Gastrocnemius medialis (tissue), 4 donors: ENCODE measurements around the gene AIF1L.
"Not testable (repeated sequence)": the region's sequence is repeated elsewhere in the genome, so short reads cannot be mapped to it uniquely, and the experiment has no call there.

Source experiments
- POLR2A ChIP-seq, 2 donors: fragments of 450-650 bp; IDR thresholded peaks; one replicate each; pipeline ENCODE4 v1.6.1; 2017; ENCODE audit warnings: antibody characterized with exemption in 2 of 2, mild to moderate bottlenecking in 2 of 2, moderate library complexity in 2 of 2
- TF ChIP-seq, protein P1 (sequence below), 5 experiments: fragments of 450-650 bp in 3 of 5; fragments of 200-600 bp in 2 of 5; sonication (generic) in 2 of 5; IDR thresholded peaks in 4 of 5; conservative IDR thresholded peaks in 1 of 5; 1 replicate in 4 of 5; 2 replicates in 1 of 5; pipeline ENCODE4 v1.5.1; 2016 to 2019; ENCODE audit warnings: antibody characterized with exemption in 5 of 5, mild to moderate bottlenecking in 3 of 5, moderate library complexity in 3 of 5

GRCh38 chr9:131099845-131100244, 3.5 kb downstream of the AIF1L start:
- TF ChIP-seq, protein P1, sequence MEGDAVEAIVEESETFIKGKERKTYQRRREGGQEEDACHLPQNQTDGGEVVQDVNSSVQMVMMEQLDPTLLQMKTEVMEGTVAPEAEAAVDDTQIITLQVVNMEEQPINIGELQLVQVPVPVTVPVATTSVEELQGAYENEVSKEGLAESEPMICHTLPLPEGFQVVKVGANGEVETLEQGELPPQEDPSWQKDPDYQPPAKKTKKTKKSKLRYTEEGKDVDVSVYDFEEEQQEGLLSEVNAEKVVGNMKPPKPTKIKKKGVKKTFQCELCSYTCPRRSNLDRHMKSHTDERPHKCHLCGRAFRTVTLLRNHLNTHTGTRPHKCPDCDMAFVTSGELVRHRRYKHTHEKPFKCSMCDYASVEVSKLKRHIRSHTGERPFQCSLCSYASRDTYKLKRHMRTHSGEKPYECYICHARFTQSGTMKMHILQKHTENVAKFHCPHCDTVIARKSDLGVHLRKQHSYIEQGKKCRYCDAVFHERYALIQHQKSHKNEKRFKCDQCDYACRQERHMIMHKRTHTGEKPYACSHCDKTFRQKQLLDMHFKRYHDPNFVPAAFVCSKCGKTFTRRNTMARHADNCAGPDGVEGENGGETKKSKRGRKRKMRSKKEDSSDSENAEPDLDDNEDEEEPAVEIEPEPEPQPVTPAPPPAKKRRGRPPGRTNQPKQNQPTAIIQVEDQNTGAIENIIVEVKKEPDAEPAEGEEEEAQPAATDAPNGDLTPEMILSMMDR (IDR thresholded peaks at IDR 0.05 in 4 of 5, conservative IDR thresholded peaks at IDR 0.05 in 1 of 5), result not testable (repeated sequence)
- TF ChIP-seq POLR2A (IDR thresholded peaks at IDR 0.05), result not testable (repeated sequence)
